ENCODE data around the gene SFXN2. TPM values are rescaled to one million over a fixed set of nuclear protein-coding genes. Genes with fewer than 3 reads are reported as not detected.

SFXN2 gene, protein sequence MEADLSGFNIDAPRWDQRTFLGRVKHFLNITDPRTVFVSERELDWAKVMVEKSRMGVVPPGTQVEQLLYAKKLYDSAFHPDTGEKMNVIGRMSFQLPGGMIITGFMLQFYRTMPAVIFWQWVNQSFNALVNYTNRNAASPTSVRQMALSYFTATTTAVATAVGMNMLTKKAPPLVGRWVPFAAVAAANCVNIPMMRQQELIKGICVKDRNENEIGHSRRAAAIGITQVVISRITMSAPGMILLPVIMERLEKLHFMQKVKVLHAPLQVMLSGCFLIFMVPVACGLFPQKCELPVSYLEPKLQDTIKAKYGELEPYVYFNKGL
- 9.6 TPM in 2 replicates for total RNA-seq

DNA sequence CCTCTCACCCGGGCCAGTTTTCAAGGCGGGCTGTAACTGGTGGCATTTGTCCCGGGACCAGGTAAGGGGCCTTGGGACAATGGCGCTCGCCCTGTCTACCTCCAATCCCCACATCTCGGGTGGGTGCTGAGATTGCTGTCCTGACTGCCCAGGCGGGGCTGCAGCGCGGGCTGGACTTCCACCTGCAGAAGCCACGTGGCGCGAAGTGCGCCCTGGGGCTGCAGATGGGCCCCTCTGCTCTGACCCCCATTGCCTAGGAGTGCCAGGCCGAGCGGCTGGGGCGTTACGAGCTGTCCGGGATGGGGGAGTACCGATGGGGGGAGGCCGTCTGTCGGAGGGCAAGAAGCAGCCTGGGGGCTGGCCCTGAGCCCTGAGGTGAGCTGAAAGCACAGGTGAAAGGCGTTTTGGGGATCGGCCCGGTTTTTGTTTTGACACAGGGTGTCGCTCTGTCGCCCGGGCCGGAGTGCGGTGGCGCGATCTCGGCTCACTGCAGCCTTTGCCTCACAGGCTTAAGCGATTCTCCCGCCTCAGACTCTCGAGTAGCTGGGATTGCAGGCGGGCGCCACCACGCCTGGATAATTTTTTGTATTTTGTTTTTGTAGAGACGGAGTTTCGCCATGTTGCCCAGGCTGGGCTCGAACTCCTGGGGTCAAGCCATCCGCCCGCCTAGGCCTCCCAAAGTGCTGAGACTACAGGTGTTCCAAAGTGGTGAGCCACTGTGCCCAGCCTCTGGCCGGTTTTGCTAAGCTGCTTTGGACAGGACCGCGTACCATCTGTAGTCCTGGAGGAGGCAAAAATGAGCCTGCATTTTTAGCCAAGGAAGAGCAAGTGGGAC is at the start of gene SFXN2:
Gene SFXN2, plus strand, starts transcription at position 16 of the 835 bp plus-strand sequence. CDS start 12,001 bp downstream, outside the sequence.

DNA sequence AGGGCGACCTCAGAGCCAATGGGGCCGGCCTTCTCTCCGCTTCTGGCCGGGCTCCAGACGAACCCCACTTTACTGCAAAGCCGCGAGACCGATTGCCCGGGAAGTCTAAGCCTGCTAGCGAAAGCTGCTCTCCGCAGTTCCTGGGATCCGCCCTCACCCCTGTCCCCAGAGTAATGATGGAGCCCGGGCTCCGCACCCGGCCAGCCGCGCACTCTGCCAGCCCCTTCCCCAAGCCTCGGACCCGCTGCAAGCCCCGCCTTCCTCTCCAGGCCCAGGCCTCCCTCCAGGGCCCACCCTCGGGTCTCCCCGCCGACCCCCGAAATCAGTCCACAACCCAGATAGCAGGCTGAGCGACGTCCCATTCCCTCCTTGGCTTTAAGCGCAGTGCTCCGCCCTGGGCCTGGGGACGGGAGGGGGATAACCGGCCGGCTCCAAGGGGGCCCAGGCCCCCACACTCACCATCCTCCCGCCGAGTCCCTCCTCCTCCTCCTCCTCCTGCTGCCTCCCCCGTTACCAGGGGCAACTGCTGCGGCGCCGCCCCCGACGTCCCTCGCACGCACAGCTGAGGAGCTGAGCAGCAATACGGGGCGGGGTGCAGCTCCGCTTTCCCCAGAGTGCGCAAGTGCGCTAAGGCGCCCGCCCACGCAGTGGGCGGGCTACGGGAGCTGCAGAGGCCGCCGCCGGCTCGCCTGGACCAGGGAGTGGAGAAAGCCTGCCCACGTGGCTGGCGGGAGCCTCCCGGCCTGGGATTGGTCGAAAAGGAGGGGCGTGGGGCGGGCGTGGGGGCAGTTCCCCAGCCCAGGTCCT is 419 bp upstream of the SFXN2 start, which contains the start of gene ARL3:
Gene ARL3, minus strand, starts transcription at position 584 of the 807 bp plus-strand sequence. Its CDS starts 122 bp downstream, at position 462.

DNA sequence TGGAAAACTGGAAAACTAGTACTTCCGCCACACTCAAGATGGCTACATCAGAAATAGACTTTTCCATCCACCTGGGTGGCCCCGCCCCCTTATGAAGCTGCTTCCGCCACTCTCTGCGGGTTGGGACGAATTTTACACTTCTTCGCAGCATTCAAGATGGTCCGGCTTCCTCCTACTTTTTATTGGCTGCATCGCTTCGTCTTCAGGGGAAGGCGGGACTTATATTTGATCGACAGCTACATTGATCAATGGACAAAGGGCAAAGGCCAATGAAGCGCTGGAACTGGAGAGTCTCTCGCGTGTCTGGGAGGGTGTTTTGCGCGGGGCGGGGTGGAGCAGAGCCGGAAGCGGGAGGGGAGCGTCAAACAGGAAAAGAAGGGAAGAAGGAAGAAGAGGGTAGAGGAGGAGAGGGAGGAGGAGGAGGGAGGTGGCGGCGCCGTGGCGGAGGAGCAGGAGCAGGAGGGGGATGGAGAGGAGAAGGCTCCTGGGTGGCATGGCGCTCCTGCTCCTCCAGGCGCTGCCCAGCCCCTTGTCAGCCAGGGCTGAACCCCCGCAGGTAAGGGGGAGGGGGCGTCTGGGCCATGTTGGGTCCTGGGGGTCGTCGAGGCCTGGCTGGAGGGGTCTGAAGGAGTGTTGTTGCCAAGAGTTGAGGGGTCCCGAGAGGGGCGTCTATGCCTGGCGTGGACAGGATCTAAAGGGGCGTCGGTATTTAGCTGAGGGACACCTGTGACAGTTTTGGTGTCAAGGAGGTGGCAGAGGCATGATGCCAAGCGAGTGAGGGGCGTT is 29.3 kb downstream of the SFXN2 start, which contains the start of gene WBP1L:
Gene WBP1L, plus strand, starts transcription at position 361 of the 786 bp plus-strand sequence. Its CDS starts 106 bp downstream, at position 467.

Other genes starting within 250 kb of the SFXN2 start
- gene ACTR1A, start 211.9 kb upstream of the SFXN2 start, total RNA-seq = 105 and 120 TPM in 2 replicates
- 2.2 TPM in 2 replicates for gene SUFU, start 210.7 kb upstream of the SFXN2 start, total RNA-seq
- gene TRIM8, start 70.2 kb upstream of the SFXN2 start, total RNA-seq = 64.7 and 102 TPM in 2 replicates
- 5.5 and 6.6 TPM in 2 replicates for gene ARL3, start 239 bp upstream of the SFXN2 start, total RNA-seq
- 32.3 and 34.4 TPM in 2 replicates for gene WBP1L, start 29.3 kb downstream of the SFXN2 start, total RNA-seq
- not detected in 2 replicates for gene CYP17A1, start 122.8 kb downstream of the SFXN2 start, total RNA-seq
- gene BORCS7, start 139.6 kb downstream of the SFXN2 start, total RNA-seq = 13.9 and 18.4 TPM in 2 replicates
- 1.2 and 1.8 TPM in 2 replicates for gene AS3MT, start 154.8 kb downstream of the SFXN2 start, total RNA-seq
- gene CNNM2, start 203.7 kb downstream of the SFXN2 start, total RNA-seq = 4.8 and 6.3 TPM in 2 replicates

Measured in subcutaneous preadipocyte (primary cell).